Fibroblast of the conjunctiva (primary cell): ENCODE results near the gene JPH3.
"Not testable (repeated sequence)": the region's sequence is repeated elsewhere in the genome, so short reads cannot be mapped to it uniquely, and the experiment has no call there.

Source experiments
- DNase-seq: peaks from one replicate; pipeline ENCODE4 v3.0.0-alpha.2; 2010; ENCODE audit warnings: low read depth

JPH3 gene

DNA sequence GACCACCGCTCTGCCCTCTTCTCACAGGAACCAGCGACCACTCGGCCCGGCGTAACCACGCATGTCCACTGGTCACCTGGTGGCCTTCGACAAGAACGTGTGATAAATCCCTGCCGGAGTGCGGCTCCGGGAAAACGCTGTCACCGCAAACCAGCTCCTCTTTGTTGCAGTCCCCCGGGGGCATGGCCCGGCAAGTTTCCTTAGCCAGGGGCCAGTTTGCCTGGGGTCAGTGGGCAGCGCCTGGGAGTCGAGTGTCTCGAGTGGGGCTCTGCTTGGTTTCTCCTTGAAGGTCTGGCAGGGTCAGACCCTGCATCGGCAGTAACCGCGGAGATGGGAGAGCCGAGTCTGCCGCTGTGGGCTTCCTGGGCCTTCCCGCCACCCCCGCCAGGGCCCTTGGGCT, 52.5 kb downstream of the JPH3 start:
- DNase-seq, result no peak

DNA sequence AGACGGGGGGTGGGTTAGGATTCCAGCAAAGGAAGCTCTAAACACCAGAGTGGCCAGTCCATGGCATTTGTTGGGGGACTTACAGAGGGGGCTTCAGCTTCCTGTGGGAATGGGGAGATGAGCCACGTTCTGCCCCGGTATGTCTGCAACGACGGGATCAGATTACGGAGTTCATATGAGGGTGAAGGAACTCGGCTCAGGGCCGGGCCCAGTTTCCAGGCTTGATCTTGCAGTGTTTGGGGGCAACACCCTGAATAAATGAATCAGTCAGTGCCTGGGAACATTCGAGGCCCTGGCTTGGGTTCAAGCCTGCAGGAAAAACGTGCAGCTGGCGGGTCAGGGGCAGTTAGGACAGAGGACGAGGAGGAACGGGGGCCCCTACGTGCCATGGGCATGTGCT, 54.0 kb downstream of the JPH3 start:
- no peak for DNase-seq

- DNase-seq, result no peak
Measured at GRCh38 chr16:87657621-87658192, 55.4 kb downstream of the JPH3 start.

DNA sequence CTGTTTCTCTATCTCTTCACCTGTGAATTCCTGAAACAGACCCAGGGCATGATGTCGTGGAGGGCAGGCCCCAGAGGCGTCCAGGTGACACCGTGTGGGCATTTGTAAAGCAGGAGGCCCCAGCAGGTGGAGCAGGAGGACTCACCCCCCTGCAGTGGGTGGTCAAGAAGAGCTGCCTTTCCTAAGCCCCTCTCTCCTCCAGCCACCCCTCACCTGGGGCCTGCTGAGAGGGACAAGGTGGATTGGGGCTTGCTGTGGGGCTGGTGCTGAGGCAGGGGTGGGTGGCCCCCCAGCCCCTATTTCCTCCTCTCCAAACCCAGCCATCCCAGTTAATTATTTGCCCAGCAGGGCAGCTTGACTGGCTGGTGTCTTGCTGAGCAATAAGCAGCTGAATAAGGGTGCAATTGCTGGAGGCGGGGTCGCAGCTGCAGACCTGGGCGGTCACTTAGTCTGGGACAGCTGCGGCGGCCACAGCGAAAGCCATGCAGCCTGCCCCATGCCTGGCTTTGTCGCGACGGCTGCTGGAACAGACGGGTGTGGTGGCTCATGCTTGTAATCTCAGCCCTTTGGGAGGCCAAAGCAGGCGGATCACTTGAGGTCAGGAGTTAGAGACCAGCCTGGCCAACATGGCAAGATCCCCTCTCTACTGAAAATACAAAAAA, 56.4 kb downstream of the JPH3 start:
- DNase-seq, result no peak

GRCh38 chr16:87661561-87661960, 59.3 kb downstream of the JPH3 start:
- DNase-seq, result no peak

DNA sequence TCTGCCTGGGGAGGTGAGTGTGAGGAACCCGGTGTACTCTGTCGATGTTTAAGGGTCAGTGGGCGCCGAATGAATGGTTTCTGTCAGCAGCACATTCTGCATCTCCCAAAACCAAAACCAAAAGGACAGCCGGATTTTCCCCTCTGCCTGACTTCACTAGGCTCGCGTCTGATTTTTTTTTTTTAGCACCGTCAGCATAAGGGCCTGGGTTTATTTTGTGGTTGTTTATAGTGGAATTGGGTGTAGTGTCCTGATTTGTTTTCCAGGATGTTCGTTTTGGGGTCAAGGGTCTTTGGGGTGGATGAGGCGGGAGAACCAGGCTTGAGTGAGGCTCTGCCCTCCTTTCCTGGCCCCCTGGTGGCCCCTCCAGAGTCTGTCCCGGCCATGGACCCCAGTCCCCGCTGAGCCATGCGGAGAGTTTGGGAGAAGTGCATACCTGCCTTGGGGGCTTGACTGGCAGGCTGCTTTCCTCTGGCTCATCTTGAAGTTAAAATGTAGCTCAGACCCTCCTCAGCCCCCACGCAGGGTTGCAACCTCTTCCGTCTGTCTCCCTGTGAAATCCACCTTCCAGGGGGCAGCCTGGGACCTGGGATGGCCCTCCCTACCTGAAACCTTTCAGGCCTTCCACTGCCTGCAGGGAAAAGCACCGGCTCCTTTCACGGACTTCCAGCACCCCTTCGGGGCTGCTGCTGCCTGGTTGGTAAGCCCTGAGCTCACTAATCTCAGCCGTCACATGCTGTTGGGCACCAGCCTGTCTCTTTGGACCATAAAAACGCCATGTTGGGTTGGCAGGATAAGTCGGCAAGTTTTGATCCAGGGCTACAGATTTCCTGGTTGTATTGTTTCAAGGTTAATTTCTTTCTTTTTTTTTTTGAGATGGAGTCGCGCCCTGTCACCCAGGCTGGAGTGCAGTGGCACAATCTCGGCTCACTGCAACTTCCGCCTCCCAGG, 60.2 kb downstream of the JPH3 start:
- no peak for DNase-seq

DNA sequence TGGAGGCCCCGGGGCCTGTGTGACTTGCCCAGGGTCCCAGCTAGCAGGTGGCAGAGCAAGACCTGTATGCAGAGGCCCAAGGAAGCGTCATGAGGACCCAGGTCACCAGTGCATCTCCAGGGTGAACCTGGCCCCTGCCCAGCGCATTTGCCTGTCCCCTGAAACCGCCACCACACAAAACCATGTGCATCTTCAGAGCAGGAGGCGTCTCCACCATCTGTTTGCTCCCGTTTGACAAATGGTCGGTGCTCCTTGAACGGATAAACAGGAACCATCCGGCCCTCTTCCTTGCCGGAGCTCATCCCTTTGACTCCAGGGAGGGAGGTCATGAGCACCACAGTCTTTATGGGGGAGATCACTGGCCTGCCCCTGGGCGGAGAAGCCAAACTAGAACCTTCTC, 62.5 kb downstream of the JPH3 start:
- no peak for DNase-seq

- no peak for DNase-seq
Measured at GRCh38 chr16:87665193-87665592, 62.9 kb downstream of the JPH3 start.

DNA sequence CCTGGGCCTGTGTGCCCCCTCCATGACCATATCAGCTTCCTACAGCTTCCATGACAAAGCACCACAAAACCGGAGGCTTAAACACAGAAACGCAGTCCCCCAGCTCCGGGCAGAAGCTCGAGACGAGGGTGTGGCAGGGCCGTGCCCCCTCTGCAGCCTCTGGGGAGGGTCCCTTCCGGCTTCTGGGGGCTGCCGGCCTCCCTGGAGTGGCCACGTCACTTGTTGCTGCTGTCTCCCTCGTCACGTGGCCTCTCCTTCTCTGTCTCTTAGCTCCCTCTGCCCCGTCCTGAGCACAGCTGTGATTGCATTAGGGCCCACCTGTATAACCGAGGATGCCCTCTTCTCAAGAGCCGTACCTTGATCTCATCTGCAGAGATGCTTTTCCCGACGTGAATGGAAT, 64.6 kb downstream of the JPH3 start:
- DNase-seq, result no peak

- no peak for DNase-seq
Measured at GRCh38 chr16:87667443-87667842, 65.1 kb downstream of the JPH3 start.

DNA sequence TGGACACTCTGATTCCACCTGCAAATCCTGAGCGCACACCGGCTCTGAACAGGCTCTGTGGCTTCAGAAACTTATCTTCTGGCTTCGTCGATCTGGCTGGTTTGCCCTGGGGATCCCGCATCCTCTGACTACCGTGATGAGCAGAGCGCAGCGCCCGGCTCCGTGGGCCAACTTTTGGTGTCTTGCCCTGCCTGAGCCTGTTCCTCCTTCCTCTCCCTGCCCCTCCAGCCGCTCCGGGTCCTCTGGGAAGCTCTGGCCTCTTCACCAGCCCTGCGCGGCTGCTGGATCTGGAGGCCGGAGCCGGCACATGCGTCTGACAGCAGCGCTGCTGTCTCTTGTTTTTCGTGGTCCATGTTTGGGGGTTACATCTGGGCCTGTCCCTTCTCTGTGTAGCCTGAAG, 65.6 kb downstream of the JPH3 start:
- no peak for DNase-seq

DNA sequence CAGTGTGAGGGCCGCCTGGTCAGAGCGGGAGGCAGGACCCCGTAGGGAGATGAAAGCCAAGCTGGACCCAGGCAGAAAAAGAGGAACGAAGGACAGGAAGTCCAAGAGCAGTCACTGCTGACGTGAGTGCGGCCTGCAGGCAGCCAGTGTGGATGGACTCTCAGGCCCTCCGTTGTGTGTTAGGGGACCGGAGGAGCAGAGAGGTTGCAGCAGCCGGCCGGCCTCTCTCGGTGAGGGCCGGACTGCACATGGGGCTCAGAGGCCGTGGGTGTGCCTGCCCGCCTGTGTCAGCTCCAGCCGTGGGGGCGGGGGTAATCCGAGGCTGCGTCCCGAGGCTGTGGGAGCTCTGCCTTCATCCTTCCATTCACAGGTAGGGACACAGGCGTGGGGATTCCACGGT, 67.4 kb downstream of the JPH3 start:
- DNase-seq, result no peak

- DNase-seq, result no peak
Measured at GRCh38 chr16:87671221-87671620, 68.9 kb downstream of the JPH3 start.

GRCh38 chr16:87671715-87672270, 69.5 kb downstream of the JPH3 start:
- DNase-seq, result no peak

DNA sequence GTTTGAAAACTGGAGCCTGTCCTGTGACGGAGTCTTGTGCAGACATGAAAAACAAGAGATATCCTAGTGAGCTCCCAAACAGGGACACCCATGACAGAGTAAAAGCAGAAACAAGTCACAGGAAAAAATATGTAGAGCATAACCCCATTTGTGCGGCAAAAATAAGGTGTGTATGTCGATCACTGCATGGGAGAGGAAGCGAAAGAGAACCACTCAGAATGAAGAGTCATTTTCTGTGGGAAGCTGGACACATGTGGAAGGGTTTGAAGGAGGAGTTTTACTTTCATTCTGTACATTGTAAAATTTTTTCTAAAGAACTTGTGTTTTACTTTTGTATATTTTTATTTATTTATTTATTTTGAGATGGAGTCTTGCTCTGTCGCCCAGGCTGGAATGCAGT, 72.1 kb downstream of the JPH3 start:
- no peak for DNase-seq

DNA sequence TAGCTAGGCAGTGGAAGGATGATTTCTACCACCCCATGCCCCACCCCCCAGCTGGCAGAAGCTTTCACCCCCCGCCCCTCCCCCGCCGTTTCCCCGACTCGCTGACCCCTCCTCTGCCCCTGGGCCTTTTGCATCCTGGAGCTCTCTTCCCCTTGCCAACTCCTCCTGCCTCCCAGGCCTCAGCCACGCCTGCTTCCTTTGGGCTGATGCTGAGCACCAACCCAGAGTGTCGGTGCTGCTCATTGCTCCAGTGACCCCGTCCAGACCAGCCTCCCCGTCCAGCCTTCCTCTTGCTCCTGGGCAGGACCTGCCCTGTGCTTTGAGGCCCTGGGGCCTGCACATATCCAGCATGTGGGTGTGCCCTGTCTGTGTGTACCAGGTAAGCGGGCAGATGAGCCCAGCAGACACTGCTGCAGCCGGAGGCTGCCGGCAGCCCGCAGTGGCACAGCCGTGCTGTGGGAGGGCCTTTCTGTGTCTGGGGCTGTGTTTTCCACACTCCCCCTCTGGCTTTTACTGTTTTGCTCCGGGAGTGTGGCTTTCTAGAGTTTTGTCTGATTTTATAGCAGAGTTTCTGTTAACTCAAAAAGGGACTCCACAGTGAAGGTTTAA, 72.9 kb downstream of the JPH3 start:
- no peak for DNase-seq

DNA sequence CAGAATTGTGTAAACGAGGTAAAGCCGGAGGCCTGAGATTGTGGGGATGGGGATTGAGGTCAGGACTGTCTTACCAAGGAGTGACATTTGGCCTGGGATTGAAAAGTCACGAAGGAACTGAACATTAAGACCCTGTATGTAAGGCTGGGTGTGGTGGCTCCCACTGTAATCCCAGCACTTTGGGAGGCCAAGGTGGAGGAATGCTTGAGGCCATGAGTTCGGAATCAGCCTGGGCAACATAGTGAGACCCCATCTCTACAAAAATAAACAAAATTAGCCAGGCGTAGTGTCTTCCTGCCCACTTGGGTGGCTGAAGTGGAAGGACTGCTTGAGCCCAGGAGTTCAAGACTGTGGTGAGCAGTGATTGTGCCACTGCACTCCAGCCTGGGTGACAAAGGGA, 75.5 kb downstream of the JPH3 start:
- no peak for DNase-seq

DNA sequence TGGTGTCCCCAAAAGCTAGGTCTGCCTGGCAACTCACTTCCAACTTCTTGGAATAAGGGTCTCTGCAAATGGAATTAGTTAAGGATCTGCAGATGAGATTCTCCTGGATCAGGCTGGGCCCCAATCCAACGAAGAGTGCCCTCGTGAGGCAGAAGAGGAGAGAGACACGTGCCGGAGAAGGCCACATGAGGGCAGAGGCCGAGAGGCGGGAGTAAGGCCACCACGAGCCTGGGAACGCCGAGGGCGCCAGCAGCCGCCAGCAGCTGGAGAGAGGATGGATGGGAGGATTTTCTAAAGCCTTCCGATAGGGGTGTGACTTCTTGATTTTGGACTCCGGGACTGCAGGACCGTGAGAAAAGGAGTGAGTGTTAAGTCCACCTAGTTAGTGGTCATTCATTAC, 76.3 kb downstream of the JPH3 start:
- no peak for DNase-seq

DNA sequence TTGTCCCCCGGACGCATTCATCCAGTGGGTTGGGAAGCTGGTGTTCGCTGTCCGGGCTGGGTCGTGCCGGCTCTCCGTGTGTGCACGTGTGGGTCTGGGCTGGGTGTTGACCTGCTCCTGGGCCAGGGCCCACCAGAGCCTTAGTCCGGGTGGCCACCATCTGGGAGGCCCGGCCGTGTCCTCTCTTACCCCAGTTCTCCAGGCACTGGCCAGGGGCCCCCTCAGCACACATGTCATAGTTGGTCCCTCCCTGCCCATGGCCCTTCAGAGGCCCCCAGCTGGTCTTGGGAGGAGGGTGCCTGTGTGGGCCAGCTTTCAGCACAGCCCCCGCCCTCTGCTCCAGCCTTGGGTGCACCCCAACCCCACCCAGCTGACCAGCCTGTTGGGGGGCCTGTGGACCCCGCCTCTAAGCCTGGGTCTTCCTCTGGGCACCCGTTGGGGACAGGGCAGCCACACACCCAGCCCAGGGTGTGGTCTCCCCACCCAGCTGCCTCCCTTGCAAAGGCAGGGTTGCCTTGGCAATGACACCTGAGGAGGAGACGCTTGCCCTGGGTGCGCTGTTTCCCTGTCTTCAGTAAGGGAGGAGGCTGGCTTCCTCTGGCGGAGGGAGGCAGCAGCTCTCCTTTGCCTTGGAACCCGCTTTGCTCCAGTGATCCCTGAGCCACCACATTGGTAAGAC, 77.4 kb downstream of the JPH3 start:
- DNase-seq, result no peak

- DNase-seq, result no peak
Measured at GRCh38 chr16:87680272-87680644, 78.0 kb downstream of the JPH3 start.

DNA sequence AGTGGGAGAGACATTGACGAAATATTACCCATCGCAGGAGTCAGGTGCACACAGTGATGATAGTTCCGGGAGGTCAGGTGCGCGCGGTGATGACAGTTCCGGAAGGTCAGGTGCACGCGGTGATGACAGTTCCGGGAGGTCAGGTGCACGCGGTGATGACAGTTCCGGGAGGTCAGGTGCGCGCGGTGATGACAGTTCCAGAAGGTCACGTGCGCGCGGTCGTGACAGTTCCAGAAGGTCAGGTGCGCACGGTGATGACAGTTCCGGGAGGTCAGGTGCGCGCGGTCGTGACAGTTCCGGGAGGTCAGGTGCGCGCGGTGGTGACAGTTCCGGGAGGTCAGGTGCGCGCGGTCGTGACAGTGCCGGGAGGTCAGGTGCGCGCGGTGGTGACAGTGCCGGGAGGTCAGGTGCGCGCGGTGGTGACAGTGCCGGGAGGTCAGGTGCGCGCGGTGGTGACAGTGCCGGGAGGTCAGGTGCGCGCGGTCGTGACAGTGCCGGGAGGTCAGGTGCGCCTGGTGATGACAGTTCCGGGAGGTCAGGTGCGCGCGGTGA, 78.8 kb downstream of the JPH3 start:
- DNase-seq, result not testable (repeated sequence)
